Lower lobe of right lung (tissue), 2 donors: ENCODE measurements around the gene CENPE. TPM values are rescaled to one million over a fixed set of nuclear protein-coding genes. Genes with fewer than 3 reads are reported as not detected.

Experiments used
- ATAC-seq, 2 donors: fragments of 200-7000 bp; cut with Tn5 transposase; one replicate each; pipeline ENCODE4 v1.9.1; 2020 to 2022; ENCODE audit warnings: mild to moderate bottlenecking in 2 of 2, moderate library complexity in 2 of 2
- DNase-seq: peaks from one replicate; pipeline ENCODE4 v3.0.0-alpha.2; 2020
- H3K27ac ChIP-seq: fragments of 200-600 bp; one replicate; pipeline ENCODE4 v1.8.0; 2022
- H3K27me3 ChIP-seq: fragments of 200-600 bp; one replicate; pipeline ENCODE4 v1.8.0; 2022; ENCODE audit warnings: low read depth
- H3K36me3 ChIP-seq: fragments of 200-600 bp; one replicate; pipeline ENCODE4 v1.8.0; 2022; ENCODE audit warnings: mild to moderate bottlenecking
- H3K4me1 ChIP-seq: fragments of 200-600 bp; one replicate; pipeline ENCODE4 v1.8.0; 2022
- H3K4me3 ChIP-seq: fragments of 200-600 bp; one replicate; pipeline ENCODE4 v1.8.0; 2022; ENCODE audit warnings: mild to moderate bottlenecking
- H3K9me3 ChIP-seq: fragments of 200-600 bp; one replicate; pipeline ENCODE4 v1.8.0; 2022
- CTCF ChIP-seq: fragments of 200-600 bp; IDR thresholded peaks from one replicate; pipeline ENCODE4 v1.8.0; 2022; ENCODE audit warnings: antibody characterized with exemption, mild to moderate bottlenecking
- intact Hi-C: fragments of 100-400 bp; cut with DNase I; formaldehyde crosslinking; loops from one replicate; pipeline ENCODE4 v1.11.0; 2022
- total RNA-seq: library from RNA; stranded (reverse); fragmentation: NEBNext Ultra II Directional; extraction: Animal tissue kit (Norgen Biotek cat#: 25700); gene quantifications from one replicate; pipeline ENCODE4 v1.2.1, GENCODE V29; 2021
- donor health status: DM: no; HTN: yes; CAD: no; lungs with severe emphysema.

CENPE gene
- total RNA-seq, 1 donor from 2014 or later: 3.4 TPM

GRCh38 chr4:103136671-103137445 is 61.3 kb downstream of the CENPE start:
- H3K4me3 ChIP-seq: no peak overlapping the region
- no peaks in the 10 kb centered on the region for H3K27me3 ChIP-seq
- H3K27ac ChIP-seq: no peak overlapping the region
- H3K9me3 ChIP-seq: no peaks in the 10 kb centered on the region
- intact Hi-C loops: no loop called here
- TF ChIP-seq CTCF: no peak
- no peak for DNase-seq
- H3K4me1 ChIP-seq: no peaks in the 10 kb centered on the region
- ATAC-seq: no peak
- no peaks in the 10 kb centered on the region for H3K36me3 ChIP-seq

- no peaks in the 10 kb centered on the region for H3K36me3 ChIP-seq
- H3K27me3 ChIP-seq: no peaks in the 10 kb centered on the region
- TF ChIP-seq CTCF: no peak
- no peaks in the 10 kb centered on the region for H3K9me3 ChIP-seq
- no peak overlapping the region for H3K4me3 ChIP-seq
- ATAC-seq (no peak), DNase-seq (no peak)
- H3K4me1 ChIP-seq: no peaks in the 10 kb centered on the region
- intact Hi-C loops: no loop called here
- H3K27ac ChIP-seq: no peak overlapping the region
Measured at GRCh38 chr4:103129174-103129573, 69.0 kb downstream of the CENPE start.

- no peak for DNase-seq
- no peak for TF ChIP-seq CTCF
- Histone ChIP-seq H3K27me3 (no peaks in the 10 kb centered on the region), H3K27ac (no peak overlapping the region), H3K4me1 (no peaks in the 10 kb centered on the region), H3K9me3 (no peaks in the 10 kb centered on the region), H3K4me3 (no peak overlapping the region), H3K36me3 (no peaks in the 10 kb centered on the region)
- no peak for ATAC-seq
- intact Hi-C loops: no loop called here
Measured at GRCh38 chr4:103126126-103126525, 72.0 kb downstream of the CENPE start.

- Histone ChIP-seq H3K27me3 (no peaks in the 10 kb centered on the region), H3K9me3 (no peaks in the 10 kb centered on the region), H3K4me3 (no peak overlapping the region), H3K36me3 (no peaks in the 10 kb centered on the region), H3K27ac (no peak overlapping the region), H3K4me1 (no peaks in the 10 kb centered on the region)
- DNase-seq (no peak), ATAC-seq (no peak)
- intact Hi-C loops: no loop called here
- no peak for TF ChIP-seq CTCF
Measured at GRCh38 chr4:103123114-103123513, 75.0 kb downstream of the CENPE start.

GRCh38 chr4:103118166-103118565 is 80.0 kb downstream of the CENPE start:
- H3K36me3 ChIP-seq: no peaks in the 10 kb centered on the region
- no peaks in the 10 kb centered on the region for H3K4me1 ChIP-seq
- intact Hi-C loops: no loop called here
- no peaks in the 10 kb centered on the region for H3K27me3 ChIP-seq
- TF ChIP-seq CTCF: no peak
- no peaks in the 10 kb centered on the region for H3K9me3 ChIP-seq
- no peak overlapping the region for H3K27ac ChIP-seq
- DNase-seq (no peak), ATAC-seq (no peak)
- no peak overlapping the region for H3K4me3 ChIP-seq
